ENCODE results near the gene LRMDA. TPM values are rescaled to one million over a fixed set of nuclear protein-coding genes. Genes with fewer than 3 reads are reported as not detected.

The LRMDA gene
- total RNA-seq, 3 donors from 2014 or later (not counting 1 experiment from before 2014, with no cell fraction given), result 1.4 to 2.4 (median 2.1) TPM

- Mint-ChIP-seq H3K27ac (no peak overlapping the region), H3K9me3 (no peaks in the 10 kb centered on the region), H3K4me1 (no peaks in the 10 kb centered on the region), H3K4me3 (no peak overlapping the region), H3K36me3 (no peaks in the 10 kb centered on the region), H3K27me3 (ENCODE audit: low read depth in 2 of 2) (peaks cover 5 to 13% of the 10 kb centered on the region in 2 donors)
- intact Hi-C loops (cut with micrococcal nuclease), result no loop called here
- Histone ChIP-seq H3K9me3 (ENCODE audit: control insufficient read depth, insufficient read depth, low read length) (no peaks in the 10 kb centered on the region), H3K27ac (ENCODE audit: low read length) (no peak overlapping the region), H3K4me3 (ENCODE audit: low read length) (no peak overlapping the region), H3K27me3 (ENCODE audit: control insufficient read depth, insufficient read depth, low read length) (no peaks in the 10 kb centered on the region), H3K36me3 (ENCODE audit: control insufficient read depth, insufficient read depth, low read length) (no peaks in the 10 kb centered on the region), H3K4me1 (ENCODE audit: control insufficient read depth, insufficient read depth, low read length) (no peaks in the 10 kb centered on the region)
- no peak for DNase-seq
- 92% methylated on average over 1 of the region's 1 CpG for WGBS (ENCODE audit: insufficient coverage)
- no peak for ATAC-seq
- TF ChIP-seq CTCF (IDR thresholded peaks at IDR 0.05), result no peak
These were observed 347.9 kb downstream of the LRMDA start for GRCh38 chr10:75779276-75779675.

DNA sequence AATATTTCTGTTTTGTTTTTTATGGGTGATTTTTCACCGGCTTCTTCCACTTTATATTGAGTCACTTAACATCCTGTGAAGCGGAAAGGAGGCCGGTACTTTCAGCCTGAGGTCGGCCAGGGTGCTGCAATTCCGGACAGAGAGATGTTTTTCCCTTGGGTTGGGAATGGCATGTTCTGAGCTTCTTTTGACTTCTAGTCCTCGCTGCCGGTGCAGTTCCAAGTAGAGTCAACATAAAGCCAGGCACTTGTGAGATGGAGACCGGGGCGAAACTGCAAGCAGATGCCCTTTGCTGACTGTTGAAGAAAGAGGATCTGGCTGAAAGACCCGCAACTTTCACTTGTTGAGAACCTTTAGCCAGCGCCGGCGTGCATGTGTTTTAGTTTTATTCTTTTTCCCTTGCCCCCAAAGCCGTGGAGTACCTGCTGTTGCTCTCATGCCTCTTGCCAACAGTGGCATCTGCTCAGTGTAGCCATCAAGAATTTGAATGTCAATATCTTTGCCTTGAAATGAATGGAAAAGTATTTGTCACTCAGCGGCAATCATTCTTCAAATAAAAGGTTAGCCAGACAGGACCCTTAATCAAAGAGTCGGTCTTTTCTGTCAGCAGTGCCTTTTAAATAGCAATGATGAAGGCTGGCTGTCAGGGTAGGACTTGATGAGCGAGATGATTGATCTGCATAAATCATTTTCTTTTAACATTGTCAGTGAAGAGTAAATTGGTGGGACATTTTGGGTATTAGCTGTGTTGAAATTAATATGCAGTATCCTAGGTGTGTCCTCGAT, 351.2 kb downstream of the LRMDA start:
- ATAC-seq (no peak), DNase-seq (no peak)
- Histone ChIP-seq H3K4me3 (ENCODE audit: low read length) (no peak overlapping the region), H3K27me3 (ENCODE audit: control insufficient read depth, insufficient read depth, low read length) (no peaks in the 10 kb centered on the region), H3K27ac (ENCODE audit: low read length) (no peak overlapping the region), H3K4me1 (ENCODE audit: control insufficient read depth, insufficient read depth, low read length) (no peaks in the 10 kb centered on the region), H3K36me3 (ENCODE audit: control insufficient read depth, insufficient read depth, low read length) (no peaks in the 10 kb centered on the region), H3K9me3 (ENCODE audit: control insufficient read depth, insufficient read depth, low read length) (no peaks in the 10 kb centered on the region)
- H3K9me3 Mint-ChIP-seq, result no peaks in the 10 kb centered on the region
- H3K4me1 Mint-ChIP-seq, result no peaks in the 10 kb centered on the region
- peaks cover 6 to 15% of the 10 kb centered on the region in 2 donors for H3K27me3 Mint-ChIP-seq (ENCODE audit: low read depth in 2 of 2)
- WGBS (ENCODE audit: insufficient coverage), result 77% methylated on average over 17 of the region's 18 CpGs
- H3K27ac Mint-ChIP-seq, result no peak overlapping the region
- intact Hi-C loops (cut with micrococcal nuclease), result no loop called here
- no peaks in the 10 kb centered on the region for H3K36me3 Mint-ChIP-seq
- no peak overlapping the region for H3K4me3 Mint-ChIP-seq
- TF ChIP-seq CTCF (IDR thresholded peaks at IDR 0.05), result no peak

GRCh38 chr10:75788394-75789205, 357.2 kb downstream of the LRMDA start:
- Histone ChIP-seq H3K27me3 (ENCODE audit: control insufficient read depth, insufficient read depth, low read length) (no peaks in the 10 kb centered on the region), H3K27ac (ENCODE audit: low read length) (no peak overlapping the region), H3K4me1 (ENCODE audit: control insufficient read depth, insufficient read depth, low read length) (no peaks in the 10 kb centered on the region), H3K4me3 (ENCODE audit: low read length) (no peak overlapping the region), H3K9me3 (ENCODE audit: control insufficient read depth, insufficient read depth, low read length) (no peaks in the 10 kb centered on the region), H3K36me3 (ENCODE audit: control insufficient read depth, insufficient read depth, low read length) (no peaks in the 10 kb centered on the region)
- Mint-ChIP-seq H3K27me3 (ENCODE audit: low read depth in 2 of 2) (peaks cover 6 to 8% of the 10 kb centered on the region in 2 donors), H3K27ac (no peak overlapping the region), H3K4me1 (no peaks in the 10 kb centered on the region), H3K9me3 (no peaks in the 10 kb centered on the region), H3K4me3 (no peak overlapping the region), H3K36me3 (no peaks in the 10 kb centered on the region)
- ATAC-seq (no peak), DNase-seq (no peak)
- intact Hi-C loops (cut with micrococcal nuclease), result no loop called here
- WGBS (ENCODE audit: insufficient coverage), result 87% methylated on average over 3 of the region's 4 CpGs
- TF ChIP-seq CTCF (IDR thresholded peaks at IDR 0.05), result no peak

All from natural killer cell (primary cell).